ENCODE measurements around the gene RAB38.

The RAB38 gene

GRCh38 chr11:88206751-88207150, 31.5 kb upstream of the RAB38 start:
- Histone ChIP-seq H3K4me1 (ENCODE audit: control insufficient read depth in 2 of 2, insufficient read depth in 1 of 2, low read depth in 1 of 2, low read length in 2 of 2) (no peaks in the 10 kb centered on the region), H2BK15ac (ENCODE audit: low read length) (no peak overlapping the region), H3K23ac (ENCODE audit: low read depth, low read length, poor library complexity) (no peak overlapping the region), H4K8ac (ENCODE audit: low read depth, low read length) (no peak overlapping the region), H4K91ac (ENCODE audit: low read depth, low read length, poor library complexity) (no peak overlapping the region), H2AFZ (ENCODE audit: low read length) (no peak overlapping the region), H2AK5ac (ENCODE audit: low read depth, low read length) (no peak overlapping the region), H3K9me3 (replicated peaks in 1 of 2; ENCODE audit: control insufficient read depth in 2 of 2, insufficient read depth in 1 of 2, low read depth in 1 of 2, low read length in 2 of 2) (no peaks in the 10 kb centered on the region), H3K27me3 (ENCODE audit: control insufficient read depth in 3 of 3, insufficient read depth in 3 of 3, low read depth in 1 of 3, low read length in 3 of 3) (no peaks in the 10 kb centered on the region), H2BK12ac (ENCODE audit: low read length) (no peak overlapping the region), H3K36me3 (replicated peaks in 1 of 2; ENCODE audit: control insufficient read depth in 2 of 2, insufficient read depth in 2 of 2, low read length in 2 of 2) (no peaks in the 10 kb centered on the region), H3K14ac (ENCODE audit: low read length) (no peak overlapping the region), H3K4ac (ENCODE audit: low read length) (no peak overlapping the region), H3K4me2 (ENCODE audit: insufficient read depth, low read length, poor library complexity, severe bottlenecking) (no peak overlapping the region), H3K79me1 (ENCODE audit: low read depth, low read length) (no peaks in the 10 kb centered on the region), H2BK120ac (ENCODE audit: low read depth, low read length) (no peak overlapping the region), H3K9ac (ENCODE audit: low read depth, low read length, poor library complexity) (no peak overlapping the region), H3K4me3 (ENCODE audit: low read length in 2 of 2) (no peak overlapping the region), H2BK5ac (ENCODE audit: low read length) (no peak overlapping the region), H3K18ac (ENCODE audit: low read length) (no peak overlapping the region), H3K27ac (replicated peaks; ENCODE audit: low read length) (no peak overlapping the region)
- no CpG with 5 or more reads among the region's 1 CpG for WGBS, 2 donors (ENCODE audit: extremely low coverage in 2 of 2, insufficient read length in 2 of 2, insufficient replicate concordance in 1 of 2)
- no peak for DNase-seq (ENCODE audit: low spot score)

GRCh38 chr11:88204353-88204752, 29.1 kb upstream of the RAB38 start:
- Histone ChIP-seq H4K8ac (ENCODE audit: low read depth, low read length) (no peak overlapping the region), H3K79me1 (ENCODE audit: low read depth, low read length) (no peaks in the 10 kb centered on the region), H3K27me3 (ENCODE audit: control insufficient read depth in 3 of 3, insufficient read depth in 3 of 3, low read depth in 1 of 3, low read length in 3 of 3) (no peaks in the 10 kb centered on the region), H2AK5ac (ENCODE audit: low read depth, low read length) (no peak overlapping the region), H3K18ac (ENCODE audit: low read length) (no peak overlapping the region), H2BK120ac (ENCODE audit: low read depth, low read length) (no peak overlapping the region), H2BK12ac (ENCODE audit: low read length) (no peak overlapping the region), H3K14ac (ENCODE audit: low read length) (no peak overlapping the region), H3K4ac (ENCODE audit: low read length) (no peak overlapping the region), H3K27ac (replicated peaks; ENCODE audit: low read length) (no peak overlapping the region), H3K9me3 (replicated peaks in 1 of 2; ENCODE audit: control insufficient read depth in 2 of 2, insufficient read depth in 1 of 2, low read depth in 1 of 2, low read length in 2 of 2) (no peaks in the 10 kb centered on the region), H3K9ac (ENCODE audit: low read depth, low read length, poor library complexity) (no peak overlapping the region), H4K91ac (ENCODE audit: low read depth, low read length, poor library complexity) (no peak overlapping the region), H2BK5ac (ENCODE audit: low read length) (no peak overlapping the region), H3K4me2 (ENCODE audit: insufficient read depth, low read length, poor library complexity, severe bottlenecking) (no peak overlapping the region), H3K4me3 (ENCODE audit: low read length in 2 of 2) (no peak overlapping the region), H3K23ac (ENCODE audit: low read depth, low read length, poor library complexity) (no peak overlapping the region), H3K4me1 (ENCODE audit: control insufficient read depth in 2 of 2, insufficient read depth in 1 of 2, low read depth in 1 of 2, low read length in 2 of 2) (no peaks in the 10 kb centered on the region), H2AFZ (ENCODE audit: low read length) (no peak overlapping the region), H2BK15ac (ENCODE audit: low read length) (no peak overlapping the region), H3K36me3 (replicated peaks in 1 of 2; ENCODE audit: control insufficient read depth in 2 of 2, insufficient read depth in 2 of 2, low read length in 2 of 2) (no peaks in the 10 kb centered on the region)
- no CpG with 5 or more reads among the region's 3 CpGs for WGBS, 2 donors (ENCODE audit: extremely low coverage in 2 of 2, insufficient read length in 2 of 2, insufficient replicate concordance in 1 of 2)
- no peak for DNase-seq (ENCODE audit: low spot score)

- H3K27ac ChIP-seq (replicated peaks; ENCODE audit: low read length): no peak overlapping the region
- no peaks in the 10 kb centered on the region for H3K27me3 ChIP-seq (ENCODE audit: control insufficient read depth in 3 of 3, insufficient read depth in 3 of 3, low read depth in 1 of 3, low read length in 3 of 3)
- no peak overlapping the region for H2AFZ ChIP-seq (ENCODE audit: low read length)
- WGBS, 2 donors (ENCODE audit: extremely low coverage in 2 of 2, insufficient read length in 2 of 2, insufficient replicate concordance in 1 of 2): no CpG with 5 or more reads among the region's 2 CpGs
- no peaks in the 10 kb centered on the region for H3K79me1 ChIP-seq (ENCODE audit: low read depth, low read length)
- DNase-seq (ENCODE audit: low spot score): no peak
- H4K8ac ChIP-seq (ENCODE audit: low read depth, low read length): no peak overlapping the region
- H3K9ac ChIP-seq (ENCODE audit: low read depth, low read length, poor library complexity): no peak overlapping the region
- H2AK5ac ChIP-seq (ENCODE audit: low read depth, low read length): no peak overlapping the region
- H3K4me1 ChIP-seq (ENCODE audit: control insufficient read depth in 2 of 2, insufficient read depth in 1 of 2, low read depth in 1 of 2, low read length in 2 of 2): no peaks in the 10 kb centered on the region
- H2BK15ac ChIP-seq (ENCODE audit: low read length): no peak overlapping the region
- H2BK12ac ChIP-seq (ENCODE audit: low read length): no peak overlapping the region
- no peak overlapping the region for H3K4me2 ChIP-seq (ENCODE audit: insufficient read depth, low read length, poor library complexity, severe bottlenecking)
- no peak overlapping the region for H3K14ac ChIP-seq (ENCODE audit: low read length)
- H3K36me3 ChIP-seq (replicated peaks in 1 of 2; ENCODE audit: control insufficient read depth in 2 of 2, insufficient read depth in 2 of 2, low read length in 2 of 2): no peaks in the 10 kb centered on the region
- H3K18ac ChIP-seq (ENCODE audit: low read length): no peak overlapping the region
- H4K91ac ChIP-seq (ENCODE audit: low read depth, low read length, poor library complexity): no peak overlapping the region
- H3K4me3 ChIP-seq (ENCODE audit: low read length in 2 of 2): no peak overlapping the region
- no peaks in the 10 kb centered on the region for H3K9me3 ChIP-seq (replicated peaks in 1 of 2; ENCODE audit: control insufficient read depth in 2 of 2, insufficient read depth in 1 of 2, low read depth in 1 of 2, low read length in 2 of 2)
- no peak overlapping the region for H2BK5ac ChIP-seq (ENCODE audit: low read length)
- no peak overlapping the region for H3K23ac ChIP-seq (ENCODE audit: low read depth, low read length, poor library complexity)
- H2BK120ac ChIP-seq (ENCODE audit: low read depth, low read length): no peak overlapping the region
- no peak overlapping the region for H3K4ac ChIP-seq (ENCODE audit: low read length)
Measured at GRCh38 chr11:88203604-88204003, 28.4 kb upstream of the RAB38 start.

GRCh38 chr11:88202498-88202897, 27.3 kb upstream of the RAB38 start:
- Histone ChIP-seq H3K4me3 (ENCODE audit: low read length in 2 of 2) (no peak overlapping the region), H2AK5ac (ENCODE audit: low read depth, low read length) (no peak overlapping the region), H4K8ac (ENCODE audit: low read depth, low read length) (no peak overlapping the region), H4K91ac (ENCODE audit: low read depth, low read length, poor library complexity) (no peak overlapping the region), H3K4me1 (ENCODE audit: control insufficient read depth in 2 of 2, insufficient read depth in 1 of 2, low read depth in 1 of 2, low read length in 2 of 2) (no peaks in the 10 kb centered on the region), H3K9ac (ENCODE audit: low read depth, low read length, poor library complexity) (no peak overlapping the region), H3K4me2 (ENCODE audit: insufficient read depth, low read length, poor library complexity, severe bottlenecking) (no peak overlapping the region), H3K14ac (ENCODE audit: low read length) (no peak overlapping the region), H3K4ac (ENCODE audit: low read length) (no peak overlapping the region), H3K9me3 (replicated peaks in 1 of 2; ENCODE audit: control insufficient read depth in 2 of 2, insufficient read depth in 1 of 2, low read depth in 1 of 2, low read length in 2 of 2) (no peaks in the 10 kb centered on the region), H3K27me3 (ENCODE audit: control insufficient read depth in 3 of 3, insufficient read depth in 3 of 3, low read depth in 1 of 3, low read length in 3 of 3) (no peaks in the 10 kb centered on the region), H3K27ac (replicated peaks; ENCODE audit: low read length) (no peak overlapping the region), H2AFZ (ENCODE audit: low read length) (no peak overlapping the region), H2BK120ac (ENCODE audit: low read depth, low read length) (no peak overlapping the region), H3K36me3 (replicated peaks in 1 of 2; ENCODE audit: control insufficient read depth in 2 of 2, insufficient read depth in 2 of 2, low read length in 2 of 2) (no peaks in the 10 kb centered on the region), H2BK5ac (ENCODE audit: low read length) (no peak overlapping the region), H3K23ac (ENCODE audit: low read depth, low read length, poor library complexity) (no peak overlapping the region), H3K79me1 (ENCODE audit: low read depth, low read length) (no peaks in the 10 kb centered on the region), H2BK12ac (ENCODE audit: low read length) (no peak overlapping the region), H3K18ac (ENCODE audit: low read length) (no peak overlapping the region), H2BK15ac (ENCODE audit: low read length) (no peak overlapping the region)
- no peak for DNase-seq (ENCODE audit: low spot score)
- no CpG with 5 or more reads among the region's 1 CpG for WGBS, 2 donors (ENCODE audit: extremely low coverage in 2 of 2, insufficient read length in 2 of 2, insufficient replicate concordance in 1 of 2)

Data from neuronal stem cell (in vitro differentiated cells).